ENCODE data around the gene RBMS1. TPM values are rescaled to one million over a fixed set of nuclear protein-coding genes. Genes with fewer than 3 reads are reported as not detected.

RBMS1 gene
- total RNA-seq, 1 experiment from 2014 or later, result 91.9 TPM

GRCh38 chr2:160460333-160460731 is 33.3 kb downstream of the RBMS1 start:
- H3K9me3 ChIP-seq, result no peaks in the 10 kb centered on the region
- BruUV-seq (replicated peaks), result no TSS peak
- no peaks in the 10 kb centered on the region for H3K9me3 Mint-ChIP-seq (ENCODE audit: unreplicated experiment)
- no peak overlapping the region for H3K4me3 ChIP-seq (ENCODE audit: low read depth, low read length)
- no peaks in the 10 kb centered on the region for H3K27me3 ChIP-seq (replicated peaks; ENCODE audit: control insufficient read depth, insufficient read depth, low read length)
- H3K4me1 ChIP-seq, result 0 out of 2 replicates have a peak, but pooled peaks cover 3% of the 10 kb centered on the region
- ChIA-PET CTCF (no interaction called here), POLR2A (no interaction called here)
- TF ChIP-seq, protein P1, sequence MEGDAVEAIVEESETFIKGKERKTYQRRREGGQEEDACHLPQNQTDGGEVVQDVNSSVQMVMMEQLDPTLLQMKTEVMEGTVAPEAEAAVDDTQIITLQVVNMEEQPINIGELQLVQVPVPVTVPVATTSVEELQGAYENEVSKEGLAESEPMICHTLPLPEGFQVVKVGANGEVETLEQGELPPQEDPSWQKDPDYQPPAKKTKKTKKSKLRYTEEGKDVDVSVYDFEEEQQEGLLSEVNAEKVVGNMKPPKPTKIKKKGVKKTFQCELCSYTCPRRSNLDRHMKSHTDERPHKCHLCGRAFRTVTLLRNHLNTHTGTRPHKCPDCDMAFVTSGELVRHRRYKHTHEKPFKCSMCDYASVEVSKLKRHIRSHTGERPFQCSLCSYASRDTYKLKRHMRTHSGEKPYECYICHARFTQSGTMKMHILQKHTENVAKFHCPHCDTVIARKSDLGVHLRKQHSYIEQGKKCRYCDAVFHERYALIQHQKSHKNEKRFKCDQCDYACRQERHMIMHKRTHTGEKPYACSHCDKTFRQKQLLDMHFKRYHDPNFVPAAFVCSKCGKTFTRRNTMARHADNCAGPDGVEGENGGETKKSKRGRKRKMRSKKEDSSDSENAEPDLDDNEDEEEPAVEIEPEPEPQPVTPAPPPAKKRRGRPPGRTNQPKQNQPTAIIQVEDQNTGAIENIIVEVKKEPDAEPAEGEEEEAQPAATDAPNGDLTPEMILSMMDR (IDR thresholded peaks at IDR 0.05; ENCODE audit: insufficient read depth in 1 of 2, low read depth in 1 of 2, low read length in 1 of 2, severe bottlenecking in 1 of 2, unreplicated experiment in 1 of 2), result no peak
- no peaks in the 10 kb centered on the region for H3K36me3 Mint-ChIP-seq (ENCODE audit: insufficient read depth, unreplicated experiment)
- no peak overlapping the region for H3K27ac Mint-ChIP-seq (ENCODE audit: unreplicated experiment)
- H3K4me3 Mint-ChIP-seq (ENCODE audit: unreplicated experiment), result no peak overlapping the region
- intact Hi-C loops (cut with micrococcal nuclease; ENCODE audit: unreplicated experiment), result no loop called here
- H3K36me3 ChIP-seq (ENCODE audit: control insufficient read depth, insufficient read depth, low read length), result no peaks in the 10 kb centered on the region
- H3K4me1 Mint-ChIP-seq (ENCODE audit: low read depth, unreplicated experiment), result peaks cover 17% of the 10 kb centered on the region
- no peak for DNase-seq
- no peaks in the 10 kb centered on the region for H3K27me3 Mint-ChIP-seq (ENCODE audit: insufficient read depth, unreplicated experiment)

GRCh38 chr2:160459538-160460332 is 33.9 kb downstream of the RBMS1 start:
- Histone ChIP-seq H3K36me3 (ENCODE audit: control insufficient read depth, insufficient read depth, low read length) (no peaks in the 10 kb centered on the region), H3K27me3 (replicated peaks; ENCODE audit: control insufficient read depth, insufficient read depth, low read length) (no peaks in the 10 kb centered on the region), H3K4me1 (0 out of 2 replicates have a peak, but pooled peaks cover 3% of the 10 kb centered on the region), H3K4me3 (ENCODE audit: low read depth, low read length) (no peak overlapping the region), H3K9me3 (no peaks in the 10 kb centered on the region)
- TF ChIP-seq, protein P1 (IDR thresholded peaks at IDR 0.05; ENCODE audit: insufficient read depth in 1 of 2, low read depth in 1 of 2, low read length in 1 of 2, severe bottlenecking in 1 of 2, unreplicated experiment in 1 of 2), result no peak
- H3K4me1 Mint-ChIP-seq (ENCODE audit: low read depth, unreplicated experiment), result peaks cover 17% of the 10 kb centered on the region
- no peak overlapping the region for H3K4me3 Mint-ChIP-seq (ENCODE audit: unreplicated experiment)
- ChIA-PET POLR2A (no interaction called here), CTCF (no interaction called here)
- no TSS peak for BruUV-seq (replicated peaks)
- H3K27ac Mint-ChIP-seq (ENCODE audit: unreplicated experiment), result no peak overlapping the region
- DNase-seq, result no peak
- no peaks in the 10 kb centered on the region for H3K9me3 Mint-ChIP-seq (ENCODE audit: unreplicated experiment)
- intact Hi-C loops (cut with micrococcal nuclease; ENCODE audit: unreplicated experiment), result no loop called here
- no peaks in the 10 kb centered on the region for H3K36me3 Mint-ChIP-seq (ENCODE audit: insufficient read depth, unreplicated experiment)
- no peaks in the 10 kb centered on the region for H3K27me3 Mint-ChIP-seq (ENCODE audit: insufficient read depth, unreplicated experiment)

GRCh38 chr2:160458718-160459453 is 34.7 kb downstream of the RBMS1 start:
- TF ChIP-seq, protein P1 (IDR thresholded peaks at IDR 0.05; ENCODE audit: insufficient read depth in 1 of 2, low read depth in 1 of 2, low read length in 1 of 2, severe bottlenecking in 1 of 2, unreplicated experiment in 1 of 2), result no peak

More at GRCh38 chr2:160458718-160459453, 34.7 kb downstream of the RBMS1 start:
- BruUV-seq (replicated peaks), result no TSS peak
- no peaks in the 10 kb centered on the region for H3K27me3 ChIP-seq (replicated peaks; ENCODE audit: control insufficient read depth, insufficient read depth, low read length)
- no peak for DNase-seq
- no peaks in the 10 kb centered on the region for H3K9me3 Mint-ChIP-seq (ENCODE audit: unreplicated experiment)
- CTCF ChIA-PET, result no interaction called here
- POLR2A ChIA-PET, result no interaction called here
- no peaks in the 10 kb centered on the region for H3K27me3 Mint-ChIP-seq (ENCODE audit: insufficient read depth, unreplicated experiment)
- intact Hi-C loops (cut with micrococcal nuclease; ENCODE audit: unreplicated experiment), result no loop called here
- no peaks in the 10 kb centered on the region for H3K36me3 ChIP-seq (ENCODE audit: control insufficient read depth, insufficient read depth, low read length)
- H3K27ac Mint-ChIP-seq (ENCODE audit: unreplicated experiment), result no peak overlapping the region
- H3K9me3 ChIP-seq, result no peaks in the 10 kb centered on the region
- H3K4me1 Mint-ChIP-seq (ENCODE audit: low read depth, unreplicated experiment), result peaks cover 17% of the 10 kb centered on the region
- no peaks in the 10 kb centered on the region for H3K36me3 Mint-ChIP-seq (ENCODE audit: insufficient read depth, unreplicated experiment)
- H3K4me1 ChIP-seq, result 0 out of 2 replicates have a peak, but pooled peaks cover 3% of the 10 kb centered on the region
- no peak overlapping the region for H3K4me3 ChIP-seq (ENCODE audit: low read depth, low read length)
- H3K4me3 Mint-ChIP-seq (ENCODE audit: unreplicated experiment), result no peak overlapping the region
